ENCODE data around the gene ABHD16B. TPM values are rescaled to one million over a fixed set of nuclear protein-coding genes. Genes with fewer than 3 reads are reported as not detected.
A peak's percentile ranks its signal among the peaks of the same experiment; 100 is the strongest.

The ABHD16B gene
- total and polyA plus RNA-seq, 2 of the 13 experiments (the other 11 are each of a cell fraction or from before 2014, with no cell fraction given) = not detected

- TF ChIP-seq ETV6 (CRISPR knock-in tag; conservative IDR thresholded peaks at IDR 0.05) (no peak), STAG1 (CRISPR knock-in tag; IDR thresholded peaks at IDR 0.05) (no peak), RFX1 (IDR thresholded peaks at IDR 0.05) (no peak), ZNF841 (CRISPR knock-in tag; IDR thresholded peaks at IDR 0.05; ENCODE audit: borderline replicate concordance) (no peak), GPN1 (CRISPR knock-in tag; IDR thresholded peaks at IDR 0.05; ENCODE audit: borderline replicate concordance) (no peak), THAP8 (CRISPR knock-in tag; IDR thresholded peaks at IDR 0.05; ENCODE audit: borderline replicate concordance) (no peak), ZNF713 (CRISPR knock-in tag; IDR thresholded peaks at IDR 0.05) (no peak)
- intact Hi-C loops (cut with micrococcal nuclease; ENCODE audit: unreplicated experiment) = no loop called here
- POLR2A ChIA-PET = no interaction called here
- Histone ChIP-seq H3K9me3 (ENCODE audit: low read length) (no peaks in the 10 kb centered on the region), H4K20me1 (ENCODE audit: insufficient read depth, low read length) (0 out of 2 replicates have a peak, but pooled peaks cover 2% of the 10 kb centered on the region), H3K4me3 (replicated peaks in 1 of 3; ENCODE audit: insufficient read depth in 1 of 3, low read depth in 2 of 3, low read length in 3 of 3) (no peak overlapping the region), H3K27ac (ENCODE audit: extremely low read length, insufficient read depth, low read length) (no peak overlapping the region), H3K27me3 (ENCODE audit: control insufficient read depth in 1 of 2, insufficient read depth in 2 of 2, low read length in 2 of 2) (no peaks in the 10 kb centered on the region), H2AFZ (ENCODE audit: low read length) (no peak overlapping the region), H3K4me2 (ENCODE audit: low read depth, low read length) (no peak overlapping the region), H3K36me3 (replicated peaks in 1 of 2; ENCODE audit: control insufficient read depth in 1 of 2, insufficient read depth in 2 of 2, low read length in 2 of 2) (no peaks in the 10 kb centered on the region), H3K4me1 (ENCODE audit: insufficient read depth, low read length) (peaks cover 34% of the 10 kb centered on the region), H3K79me2 (ENCODE audit: insufficient read depth, low read length) (no peaks in the 10 kb centered on the region), H3K9ac (ENCODE audit: insufficient read depth, low read depth, low read length) (no peak overlapping the region)
- CTCF ChIA-PET (ENCODE audit: low intra/inter-chr PET ratio, low total read pairs) = no interaction called here
- in situ Hi-C loops (cut with HindIII; ENCODE audit: extremely low pct_ligation_motif_present, low pct_unique_long_range_greater_than_20kb) = loop anchor here (5.0 kb wide), 1 partner anchor 35 kb away; no protein-coding TSS in a partner anchor
- no peak for FAIRE-seq
- WGBS (ENCODE audit: low lambda C conversion rate) = 89% methylated on average over 8 of the region's 8 CpGs
- ATAC-seq = no peak
- no TSS peak for BruUV-seq (replicated peaks)
- DNase-seq (ENCODE audit: low spot score) = no peak
These were observed 39.5 kb upstream of the ABHD16B start for GRCh38 chr20:63821811-63822210.

- ChIA-PET POLR2A (no interaction called here), CTCF (ENCODE audit: low intra/inter-chr PET ratio, low total read pairs) (no interaction called here)
- FAIRE-seq (no peak), DNase-seq (ENCODE audit: low spot score) (no peak), ATAC-seq (no peak)
- intact Hi-C loops (cut with micrococcal nuclease; ENCODE audit: unreplicated experiment) = no loop called here
- BruUV-seq (replicated peaks) = no TSS peak
- H3K4me3 ChIP-seq (replicated peaks in 1 of 3; ENCODE audit: insufficient read depth in 1 of 3, low read depth in 2 of 3, low read length in 3 of 3) = no peak overlapping the region
- peaks cover 34% of the 10 kb centered on the region for H3K4me1 ChIP-seq (ENCODE audit: insufficient read depth, low read length)
- H2AFZ ChIP-seq (ENCODE audit: low read length) = no peak overlapping the region
- H3K36me3 ChIP-seq (replicated peaks in 1 of 2; ENCODE audit: control insufficient read depth in 1 of 2, insufficient read depth in 2 of 2, low read length in 2 of 2) = no peaks in the 10 kb centered on the region
- 73% methylated on average over 15 of the region's 15 CpGs for WGBS (ENCODE audit: low lambda C conversion rate)
- H3K9ac ChIP-seq (ENCODE audit: insufficient read depth, low read depth, low read length) = no peak overlapping the region
- no peaks in the 10 kb centered on the region for H3K27me3 ChIP-seq (ENCODE audit: control insufficient read depth in 1 of 2, insufficient read depth in 2 of 2, low read length in 2 of 2)
- H3K4me2 ChIP-seq (ENCODE audit: low read depth, low read length) = no peak overlapping the region
- 0 out of 2 replicates have a peak, but pooled peaks cover 2% of the 10 kb centered on the region for H4K20me1 ChIP-seq (ENCODE audit: insufficient read depth, low read length)
- no peak overlapping the region for H3K27ac ChIP-seq (ENCODE audit: extremely low read length, insufficient read depth, low read length)
- H3K79me2 ChIP-seq (ENCODE audit: insufficient read depth, low read length) = no peaks in the 10 kb centered on the region
- in situ Hi-C loops (cut with HindIII; ENCODE audit: extremely low pct_ligation_motif_present, low pct_unique_long_range_greater_than_20kb) = loop anchor here (5.0 kb wide), 1 partner anchor 35 kb away; no protein-coding TSS in a partner anchor
- H3K9me3 ChIP-seq (ENCODE audit: low read length) = no peaks in the 10 kb centered on the region
- TF ChIP-seq ZNF503 (CRISPR knock-in tag; IDR thresholded peaks at IDR 0.05) (no peak), RNF219 (CRISPR knock-in tag; IDR thresholded peaks at IDR 0.05) (no peak), HNRNPUL1 (IDR thresholded peaks at IDR 0.05; ENCODE audit: low read depth, low read length) (no peak), ZNF598 (CRISPR knock-in tag; IDR thresholded peaks at IDR 0.05; ENCODE audit: borderline replicate concordance) (0 out of 2 replicates have a peak, but pooled peaks have one; percentile 8)
These were observed 39.0 kb upstream of the ABHD16B start for GRCh38 chr20:63822276-63822696.

Measured in HepG2 (cell line).